HepG2 (cell line): ENCODE data around the gene P3H3. TPM values are rescaled to one million over a fixed set of nuclear protein-coding genes. Genes with fewer than 3 reads are reported as not detected.

Source experiments
- ATAC-seq: fragments of 200-7000 bp; cut with Tn5 transposase; 3 replicates; pipeline ENCODE4 v1.9.1; 2020; ENCODE audit warnings: mild to moderate bottlenecking, moderate library complexity
- BruUV-seq: library from RNA; stranded (reverse); fragments of 400-500 nt; replicated peaks from 2 replicates; lab custom pipeline; 2021; lab: Mats Ljungman, UMichigan
- CTCF ChIA-PET: fragments of 300-600 bp; formaldehyde crosslinking; extraction: SDS; loops from one replicate; lab custom pipeline; 2021; ENCODE audit warnings: low total read pairs, inconsistent platforms, low intra/inter-chr PET ratio; lab: Yijun Ruan, JAX
- POLR2A ChIA-PET: fragments of 350-600 bp; sonication (Branson Sonifier 250); formaldehyde crosslinking; loops from one replicate; lab custom pipeline; 2020; ENCODE audit warnings: antibody characterized with exemption, inconsistent platforms; lab: Yijun Ruan, JAX
- DNase-seq: peaks from one replicate; pipeline ENCODE4 v3.0.0-alpha.2; 2015; ENCODE audit warnings: low spot score
- FAIRE-seq: peaks from 3 replicates; lab custom pipeline; 2011; peaks lifted over from hg19 to GRCh38; lab: Jason Lieb, UNC
- H2AFZ ChIP-seq: one replicate; pipeline ENCODE4 v1.6.1; 2011; ENCODE audit warnings: low read length, inconsistent platforms
- H3K27ac ChIP-seq: fragments of 300-600 bp; 3 replicates; pipeline ENCODE4 v1.8.0; 2011; ENCODE audit warnings: mixed run types, mild to moderate bottlenecking, mixed read lengths, low read length, inconsistent platforms; ENCODE audit not compliant: insufficient read depth; ENCODE audit errors: extremely low read length
- H3K27me3 ChIP-seq, 2 experiments: fragments of 200-600 bp in 1 of 2; 2 replicates in 1 of 2; 3 replicates in 1 of 2; pipeline versions ENCODE4 v1.6.0 to v1.8.0; 2011; ENCODE audit warnings: low read length in 2 of 2, mild to moderate bottlenecking in 2 of 2, moderate library complexity in 2 of 2, inconsistent platforms in 1 of 2; ENCODE audit not compliant: insufficient read depth in 2 of 2, control insufficient read depth in 1 of 2
- H3K36me3 ChIP-seq, 2 experiments: fragments of 200-600 bp in 1 of 2; replicated peaks in 1 of 2; 2 replicates in 1 of 2; 3 replicates in 1 of 2; pipeline versions ENCODE4 v1.5.1 to v1.8.0; 2011; ENCODE audit warnings: low read length in 2 of 2, inconsistent platforms in 1 of 2; ENCODE audit not compliant: insufficient read depth in 2 of 2, control insufficient read depth in 1 of 2
- H3K4me1 ChIP-seq: 2 replicates; pipeline ENCODE4 v1.5.1; 2012; ENCODE audit warnings: low read length, inconsistent platforms; ENCODE audit not compliant: insufficient read depth
- H3K4me2 ChIP-seq: 2 replicates; pipeline ENCODE4 v1.6.0; 2011; ENCODE audit warnings: low read depth, low read length, inconsistent platforms
- H3K4me3 ChIP-seq, 3 experiments: fragments of 200-600 bp in 1 of 3; sonication (generic), shearing (Covaris generic) in 1 of 3; replicated peaks in 1 of 3; 2 replicates each; pipeline ENCODE4 v1.5.1; 2011 to 2016; ENCODE audit warnings: low read length in 3 of 3, inconsistent platforms in 2 of 3, low read depth in 2 of 3, mild to moderate bottlenecking in 2 of 3, control low read depth in 1 of 3, mixed read lengths in 1 of 3; ENCODE audit not compliant: insufficient read depth in 1 of 3
- H3K79me2 ChIP-seq: one replicate; pipeline ENCODE4 v1.6.1; 2011; ENCODE audit warnings: low read length, inconsistent platforms; ENCODE audit not compliant: insufficient read depth
- H3K9ac ChIP-seq: 2 replicates; pipeline ENCODE4 v1.6.0; 2011; ENCODE audit warnings: mild to moderate bottlenecking, low read depth, low read length, inconsistent platforms; ENCODE audit not compliant: insufficient read depth
- H3K9me3 ChIP-seq: 2 replicates; pipeline ENCODE4 v1.5.1; 2012; ENCODE audit warnings: mild to moderate bottlenecking, low read length
- H4K20me1 ChIP-seq: 2 replicates; pipeline ENCODE4 v1.6.0; 2011; ENCODE audit warnings: inconsistent platforms, mild to moderate bottlenecking, low read length, moderate library complexity; ENCODE audit not compliant: insufficient read depth
- FOXP4 ChIP-seq: sonication (generic); formaldehyde crosslinking; IDR thresholded peaks from 2 replicates; pipeline ENCODE4 v1.4.0; 2020; ENCODE audit warnings: missing genetic modification reagents
- GTF3A ChIP-seq: sonication (generic); formaldehyde crosslinking; conservative IDR thresholded peaks from 2 replicates; pipeline ENCODE4 v1.4.0; 2020; ENCODE audit warnings: mild to moderate bottlenecking, missing genetic modification reagents
- HBP1 ChIP-seq: IDR thresholded peaks from 2 replicates; pipeline ENCODE4 v1.6.1; 2016; ENCODE audit warnings: low read depth, control low read depth
- HMGXB4 ChIP-seq, 2 experiments: sonication (generic) in 1 of 2; formaldehyde crosslinking in 1 of 2; IDR thresholded peaks; 2 replicates each; pipeline versions ENCODE4 v1.4.0 to v1.6.1; 2018 to 2020; ENCODE audit warnings: missing genetic modification reagents in 2 of 2, borderline replicate concordance in 1 of 2, low read depth in 1 of 2, mild to moderate bottlenecking in 1 of 2, missing biosample characterization in 1 of 2
- KDM1A ChIP-seq: IDR thresholded peaks from 2 replicates; pipeline ENCODE4 v1.6.1; 2016; ENCODE audit warnings: missing compliant biosample characterization
- NCOR1 ChIP-seq: fragments of 200-600 bp; sonication (generic); IDR thresholded peaks from 2 replicates; pipeline ENCODE4 v1.7.0; 2017; ENCODE audit warnings: antibody characterized with exemption, low read length, borderline replicate concordance
- NFYC ChIP-seq: IDR thresholded peaks from 2 replicates; pipeline ENCODE4 v1.6.1; 2016; ENCODE audit warnings: missing genetic modification reagents, missing compliant biosample characterization
- PBX3 ChIP-seq: sonication (generic); formaldehyde crosslinking; IDR thresholded peaks from 2 replicates; pipeline ENCODE4 v1.8.1; 2023; ENCODE audit warnings: missing genetic modification reagents, inconsistent platforms, borderline replicate concordance
- RARA ChIP-seq: IDR thresholded peaks from 2 replicates; pipeline ENCODE4 v1.6.1; 2016; ENCODE audit warnings: missing genetic modification reagents, missing compliant biosample characterization
- ZBTB26 ChIP-seq: IDR thresholded peaks from 2 replicates; pipeline ENCODE4 v1.6.1; 2016; ENCODE audit warnings: missing compliant biosample characterization, missing genetic modification reagents, borderline replicate concordance
- ZBTB7A ChIP-seq: sonication (generic); formaldehyde crosslinking; IDR thresholded peaks from 2 replicates; pipeline ENCODE4 v1.8.0; 2022; ENCODE audit warnings: mild to moderate bottlenecking, missing genetic modification reagents
- ZNF780A ChIP-seq: sonication (generic); formaldehyde crosslinking; IDR thresholded peaks from 2 replicates; pipeline ENCODE4 v1.8.0; 2022; ENCODE audit warnings: mild to moderate bottlenecking, missing genetic modification reagents, moderate library complexity
- WGBS: methylation state at CpG from one replicate; pipeline ENCODE4 v1.1.6; 2017; ENCODE audit warnings: low lambda C conversion rate; 5-methylcytosine and 5-hydroxymethylcytosine counted together
- in situ Hi-C: cut with HindIII; loops from 2 replicates; pipeline ENCODE4 v1.10.0; 2017; ENCODE audit warnings: low pct_unique_long_range_greater_than_20kb; ENCODE audit not compliant: extremely low pct_ligation_motif_present
- intact Hi-C: fragments of 100-400 bp; cut with micrococcal nuclease; formaldehyde crosslinking; loops from one replicate; pipeline ENCODE4 v1.10.0; 2022; ENCODE audit not compliant: unreplicated experiment
- polyA plus RNA-seq, 8 experiments: library from polyadenylated mRNA; depleted of rRNA in 3 of 8; stranded (reverse) in 7 of 8; unstranded in 1 of 8; fragments of >200 nt; fragmentation: Illumina TruSeq in 4 of 8; extraction: Trizol in 4 of 8; gene quantifications; 2 replicates each; pipeline versions ENCODE4 v1.2.1 to v1.2.3, GENCODE V29; 2011 to 2016; ENCODE audit warnings: low read depth in 4 of 8, missing spikeins in 1 of 8, mixed read lengths in 1 of 8; ENCODE audit not compliant: insufficient read depth in 1 of 8
- total RNA-seq, 5 experiments: library from RNA; depleted of rRNA; stranded (reverse); fragments of >200 nt; fragmentation: Illumina TruSeq; extraction: Trizol; gene quantifications; 2 replicates each; pipeline ENCODE4 v1.2.3, GENCODE V29; 2016; ENCODE audit warnings: low read depth in 1 of 5

Gene P3H3
- total and polyA plus RNA-seq, 2 of the 13 experiments (the other 11 are each of a cell fraction or from before 2014, with no cell fraction given) = 20.1 to 20.5 TPM

GRCh38 chr12:6782850-6783566 lies 45.2 kb upstream of the P3H3 start:
- Histone ChIP-seq H3K27ac (no peak overlapping the region), H4K20me1 (no peaks in the 10 kb centered on the region), H3K9ac (no peak overlapping the region), H3K36me3 (no peaks in the 10 kb centered on the region), H3K27me3 (peaks cover 2 to 16% of the 10 kb centered on the region in 2 experiments; a peak in 2 of 5 replicates), H3K4me3 (no peak overlapping the region), H3K9me3 (no peaks in the 10 kb centered on the region), H2AFZ (no peak overlapping the region), H3K4me2 (no peak overlapping the region; the same call in 1 of the 2 replicates), H3K4me1 (peaks cover 52% of the 10 kb centered on the region), H3K79me2 (no peaks in the 10 kb centered on the region)
- POLR2A ChIA-PET = interaction anchor here (0.7 to 3.1 kb wide), 4 partner anchors 10 to 59 kb away, joined by 3 to 11 read pairs (median 4); partner anchors contain the start of genes COPS7A and MLF2
- DNase-seq (no peak), FAIRE-seq (no peak), ATAC-seq (no peak)
- in situ Hi-C loops = loop anchor here (5.0 kb wide), 1 partner anchor 36 kb away; no protein-coding TSS in a partner anchor
- intact Hi-C loops = no loop called here
- BruUV-seq = no TSS peak
- CTCF ChIA-PET = no interaction called here
- TF ChIP-seq KDM1A (CRISPR knock-in tag) (no peak), GTF3A (CRISPR knock-in tag) (no peak), NCOR1 (no peak), ZNF780A (CRISPR knock-in tag) (no peak), HMGXB4 (CRISPR knock-in tag; IDR thresholded peaks at IDR 0.05; ENCODE audit: borderline replicate concordance in 1 of 2, low read depth in 1 of 2) (no peak), NFYC (CRISPR knock-in tag) (no peak), ZBTB26 (CRISPR knock-in tag) (no peak), PBX3 (CRISPR knock-in tag) (no peak), FOXP4 (no peak), ZBTB7A (CRISPR knock-in tag) (no peak), HBP1 (CRISPR knock-in tag) (no peak), RARA (no peak)
- 16% methylated on average over 7 of the region's 10 CpGs for WGBS
